A673 (cell line): ENCODE measurements around the gene ANKRD40CL. TPM values are rescaled to one million over a fixed set of nuclear protein-coding genes. Genes with fewer than 3 reads are reported as not detected.
"Not testable (repeated sequence)": the region's sequence is repeated elsewhere in the genome, so short reads cannot be mapped to it uniquely, and the experiment has no call there.

ENCODE experiments used
- BruUV-seq: library from RNA; stranded (reverse); fragments of 400-500 nt; replicated peaks from 2 replicates; lab custom pipeline; 2021; lab: Mats Ljungman, UMichigan
- CTCF ChIA-PET: fragments of 300-600 bp; sonication (Branson Sonifier 250); formaldehyde crosslinking; loops from one replicate; lab custom pipeline; 2022; ENCODE audit warnings: antibody characterized with exemption; lab: Charles Lee
- POLR2A ChIA-PET: fragments of 300-600 bp; sonication (Branson Sonifier 250); formaldehyde crosslinking; loops from one replicate; lab custom pipeline; 2022; ENCODE audit warnings: antibody characterized with exemption; ENCODE audit not compliant: low non-redundant PET; lab: Charles Lee
- DNase-seq: peaks from one replicate; pipeline ENCODE4 v3.0.0-alpha.2; 2015; ENCODE audit warnings: low spot score
- H3K27ac ChIP-seq: fragments of 200-600 bp; sonication (generic); 2 replicates; pipeline ENCODE4 v1.5.1; 2016; ENCODE audit warnings: mixed run types, low read depth, mild to moderate bottlenecking, mixed read lengths, antibody characterized with exemption, low read length; ENCODE audit not compliant: poor library complexity, severe bottlenecking
- H3K27me3 ChIP-seq: fragments of 200-600 bp; sonication (generic); replicated peaks from 2 replicates; pipeline ENCODE4 v1.6.1; 2017; ENCODE audit warnings: mixed run types, low read depth, mild to moderate bottlenecking, mixed read lengths, antibody characterized with exemption, low read length; ENCODE audit not compliant: insufficient read depth, poor library complexity
- H3K36me3 ChIP-seq: fragments of 200-600 bp; sonication (generic); 2 replicates; pipeline ENCODE4 v1.6.1; 2016; ENCODE audit warnings: mixed run types, mild to moderate bottlenecking, mixed read lengths, antibody characterized with exemption, low read length; ENCODE audit not compliant: insufficient read depth, poor library complexity, severe bottlenecking
- H3K4me1 ChIP-seq: fragments of 200-600 bp; sonication (generic); 2 replicates; pipeline ENCODE4 v1.6.1; 2017; ENCODE audit warnings: mixed run types, mild to moderate bottlenecking, mixed read lengths, antibody characterized with exemption, low read length; ENCODE audit not compliant: insufficient read depth, poor library complexity, severe bottlenecking
- H3K4me3 ChIP-seq: fragments of 200-600 bp; sonication (generic); 2 replicates; pipeline ENCODE4 v1.5.1; 2016; ENCODE audit warnings: low read depth, mixed run types, mild to moderate bottlenecking, mixed read lengths, low read length; ENCODE audit not compliant: poor library complexity, severe bottlenecking
- H3K9me3 ChIP-seq: fragments of 200-600 bp; sonication (generic); 2 replicates; pipeline ENCODE4 v1.6.1; 2016; ENCODE audit warnings: mixed run types, low read depth, mild to moderate bottlenecking, mixed read lengths, antibody characterized with exemption, low read length; ENCODE audit not compliant: poor library complexity, severe bottlenecking
- CTCF ChIP-seq: fragments of 300-800, 200-600 bp; sonication (generic); conservative IDR thresholded peaks from 2 replicates; pipeline ENCODE4 v1.5.1; 2017; ENCODE audit warnings: low read depth, mild to moderate bottlenecking, antibody characterized with exemption, low read length, moderate library complexity, mixed read lengths
- EZH2 ChIP-seq: fragments of 200-600 bp; sonication (generic); IDR thresholded peaks from 2 replicates; pipeline ENCODE4 v1.6.1; 2017; ENCODE audit warnings: borderline replicate concordance, low read depth, mild to moderate bottlenecking, mixed read lengths, antibody characterized with exemption, low read length; ENCODE audit not compliant: poor library complexity, severe bottlenecking
- intact Hi-C: fragments of 100-400 bp; cut with micrococcal nuclease; formaldehyde crosslinking; loops from one replicate; pipeline ENCODE4 v1.10.0; 2022; ENCODE audit not compliant: unreplicated experiment
- total RNA-seq: library from RNA; stranded (reverse); gene quantifications from 2 replicates; pipeline ENCODE4 v1.2.3, GENCODE V29; 2021

The ANKRD40CL gene
- total RNA-seq, 1 experiment from 2014 or later, result not detected

- ChIA-PET POLR2A (no interaction called here), CTCF (no interaction called here)
- Histone ChIP-seq H3K9me3 (no peaks in the 10 kb centered on the region), H3K27ac (no peak overlapping the region), H3K4me1 (no peaks in the 10 kb centered on the region), H3K36me3 (no peaks in the 10 kb centered on the region), H3K4me3 (no peak overlapping the region), H3K27me3 (no peaks in the 10 kb centered on the region)
- intact Hi-C loops, result no loop called here
- BruUV-seq, result no TSS peak
- TF ChIP-seq EZH2 (no peak), CTCF (no peak)
- no peak for DNase-seq
These were observed 38.2 kb upstream of the ANKRD40CL start for GRCh38 chr17:50805486-50805885.

GRCh38 chr17:50804749-50805475 lies 37.6 kb upstream of the ANKRD40CL start:
- H3K4me3 ChIP-seq, H3K36me3 ChIP-seq, BruUV-seq, POLR2A ChIA-PET, intact Hi-C loops, H3K9me3 ChIP-seq, DNase-seq, CTCF ChIA-PET, H3K27me3 ChIP-seq, H3K4me1 ChIP-seq, H3K27ac ChIP-seq: not testable (repeated sequence)

- H3K27me3 ChIP-seq, result no peaks in the 10 kb centered on the region
- intact Hi-C loops, result no loop called here
- peaks cover 4% of the 10 kb centered on the region for H3K4me1 ChIP-seq
- H3K9me3 ChIP-seq, result no peaks in the 10 kb centered on the region
- no peaks in the 10 kb centered on the region for H3K36me3 ChIP-seq
- ChIA-PET CTCF (no interaction called here), POLR2A (interaction anchor here (0.7 kb wide), 1 partner anchor 278 kb away, joined by 3 read pairs; no protein-coding TSS in a partner anchor)
- no peak overlapping the region for H3K4me3 ChIP-seq
- no peak for TF ChIP-seq CTCF
- TF ChIP-seq EZH2, result no peak
- H3K27ac ChIP-seq, result no peak overlapping the region
- BruUV-seq, result no TSS peak
- no peak for DNase-seq
These were observed 36.4 kb upstream of the ANKRD40CL start for GRCh38 chr17:50803676-50804075.
